ENCODE measurements around the gene SYNPO.

Gene SYNPO

GRCh38 chr5:150700594-150701377 lies 60.3 kb downstream of the SYNPO start, which contains the start of gene RBM22:
TSS of gene RBM22 (minus strand) at chr5:150701062. CDS start at chr5:150700985, 77 bp downstream.
- DNase-seq, result peak; percentile 76 to 88

- DNase-seq, result no peak
These were observed 63.3 kb downstream of the SYNPO start for GRCh38 chr5:150703762-150704161.

DNA sequence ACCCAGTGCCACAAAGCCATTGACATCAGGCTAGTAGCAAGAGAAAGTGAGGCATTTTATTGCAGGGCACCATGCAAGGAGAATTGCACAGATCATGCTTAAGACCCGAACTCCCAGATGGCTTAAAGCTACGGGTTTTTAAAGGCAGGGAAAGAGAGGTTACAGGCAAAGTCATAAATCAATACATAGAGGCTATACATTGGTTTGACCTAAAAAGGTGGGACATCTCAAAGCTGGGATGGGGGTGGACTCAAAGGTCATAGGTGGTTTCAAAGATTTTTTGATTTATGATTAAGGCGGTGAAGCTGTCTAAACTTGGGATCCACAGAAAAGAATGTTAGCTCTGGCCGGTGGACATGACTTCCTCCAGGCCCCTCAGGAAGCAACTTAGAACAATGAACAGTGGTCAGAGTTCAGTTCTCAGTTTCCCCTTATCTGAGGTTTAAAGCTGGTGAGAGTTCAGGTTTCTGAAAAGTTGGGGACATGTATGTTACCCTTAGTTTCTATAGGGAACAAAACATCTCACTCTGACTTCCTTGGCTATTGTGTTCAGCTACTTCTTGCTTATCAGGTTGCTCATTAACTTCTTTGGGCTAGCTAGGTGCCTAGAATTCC lies 66.4 kb downstream of the SYNPO start:
- DNase-seq, result no peak

Measured in NCI-H2081 (cell line).